ENCODE data around the gene TRAF3IP1.

The TRAF3IP1 gene

GRCh38 chr2:238288650-238289573 is 31.4 kb upstream of the TRAF3IP1 start:
- H3K4me1 ChIP-seq (ENCODE audit: control extremely low read depth in 1 of 4, control insufficient read depth in 4 of 4, insufficient read depth in 4 of 4, low read length in 3 of 4), result peaks cover 0 to 31% (median 25%) of the 10 kb centered on the region in 4 experiments
- H3K4me3 ChIP-seq (ENCODE audit: control insufficient read depth in 1 of 7, extremely low read depth in 1 of 7, insufficient read depth in 4 of 7, low read depth in 2 of 7, low read length in 6 of 7), result peak overlapping the region; percentile 69 to 92 (median 82)
- CTCF ChIA-PET, result interaction anchor here (1.1 to 2.3 kb wide), 4 partner anchors 14 to 28 kb away, joined by 3 to 8 read pairs (median 5); no protein-coding TSS in a partner anchor
- WGBS (ENCODE audit: insufficient coverage), result under 1% methylated on average over 101 of the region's 108 CpGs
- peak; percentile 99 to 100 (median 100) for DNase-seq
- POLR2A ChIA-PET, result no interaction called here
- peak overlapping the region; percentile 75 to 90 for H3K27ac ChIP-seq (ENCODE audit: insufficient read depth in 1 of 2, low read depth in 1 of 2, low read length in 2 of 2, poor library complexity in 1 of 2, severe bottlenecking in 2 of 2)
- no peaks in the 10 kb centered on the region for H3K27me3 ChIP-seq (replicated peaks in 2 of 5; ENCODE audit: control insufficient read depth in 4 of 5, insufficient read depth in 5 of 5, low read length in 4 of 5)
- no peaks in the 10 kb centered on the region for H3K36me3 ChIP-seq (ENCODE audit: control insufficient read depth in 4 of 4, insufficient read depth in 4 of 4, low read length in 3 of 4)
- H3K9me3 ChIP-seq (ENCODE audit: control extremely low read depth in 1 of 5, control insufficient read depth in 4 of 5, insufficient read depth in 2 of 5, low read depth in 1 of 5, low read length in 4 of 5), result no peaks in the 10 kb centered on the region

DNA sequence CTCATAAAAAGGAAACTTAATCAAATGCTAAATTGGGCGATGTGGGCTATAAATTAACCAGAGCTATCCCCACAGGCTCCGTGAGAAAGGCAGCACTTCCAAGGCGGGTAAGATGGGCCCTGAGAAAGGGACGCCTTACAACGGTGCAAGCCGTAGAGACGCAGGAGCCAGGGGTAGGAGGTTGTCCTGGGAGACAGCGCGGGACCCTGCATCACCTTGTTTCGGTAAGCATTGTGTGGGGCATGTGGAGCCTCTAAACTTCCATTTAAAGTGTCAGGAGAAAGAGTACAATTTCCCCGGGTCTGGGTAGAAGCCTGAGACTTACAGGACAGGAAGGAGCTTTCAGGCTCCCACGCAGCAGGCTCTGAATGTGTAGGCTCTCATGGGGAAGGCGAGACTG is 30.7 kb upstream of the TRAF3IP1 start:
- 36% methylated on average over 8 of the region's 13 CpGs for WGBS (ENCODE audit: insufficient coverage)
- Histone ChIP-seq H3K4me3 (ENCODE audit: control insufficient read depth in 1 of 7, extremely low read depth in 1 of 7, insufficient read depth in 4 of 7, low read depth in 2 of 7, low read length in 6 of 7) (peak overlapping the region in 6 of 7 experiments; percentile 43 to 92 (median 84)), H3K27ac (ENCODE audit: insufficient read depth in 1 of 2, low read depth in 1 of 2, low read length in 2 of 2, poor library complexity in 1 of 2, severe bottlenecking in 2 of 2) (peak overlapping the region; percentile 58 to 80), H3K9me3 (ENCODE audit: control extremely low read depth in 1 of 5, control insufficient read depth in 4 of 5, insufficient read depth in 2 of 5, low read depth in 1 of 5, low read length in 4 of 5) (no peaks in the 10 kb centered on the region), H3K4me1 (ENCODE audit: control extremely low read depth in 1 of 4, control insufficient read depth in 4 of 4, insufficient read depth in 4 of 4, low read length in 3 of 4) (peaks cover 0 to 31% (median 25%) of the 10 kb centered on the region in 4 experiments), H3K27me3 (replicated peaks in 2 of 5; ENCODE audit: control insufficient read depth in 4 of 5, insufficient read depth in 5 of 5, low read length in 4 of 5) (peaks cover 0 to 3% (median 0%) of the 10 kb centered on the region in 5 experiments), H3K36me3 (ENCODE audit: control insufficient read depth in 4 of 4, insufficient read depth in 4 of 4, low read length in 3 of 4) (no peaks in the 10 kb centered on the region)
- CTCF ChIA-PET, result interaction anchor here (1.1 to 2.3 kb wide), 3 partner anchors 15 to 27 kb away, joined by 3 to 8 read pairs (median 7); no protein-coding TSS in a partner anchor
- POLR2A ChIA-PET, result no interaction called here
- DNase-seq, result no peak

DNA sequence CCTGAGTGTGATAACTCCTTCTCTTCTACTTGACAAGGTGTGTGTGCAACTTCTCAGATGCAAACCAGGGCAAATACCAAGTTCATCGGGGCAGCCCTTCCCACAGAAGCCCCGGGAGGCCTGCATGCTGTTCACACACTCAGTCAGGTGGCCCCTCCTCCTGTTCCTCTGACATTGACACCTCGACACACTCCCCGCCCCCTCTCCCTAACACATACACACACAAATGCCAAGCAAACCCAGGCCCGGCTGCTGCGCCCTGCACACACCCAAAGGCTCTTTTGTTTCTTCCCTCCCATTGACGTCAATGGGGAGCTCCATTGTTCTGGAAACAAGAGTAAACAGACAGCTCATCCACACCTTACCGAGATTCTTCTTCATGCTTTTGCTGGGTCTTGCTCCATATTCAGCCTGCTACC is 30.2 kb upstream of the TRAF3IP1 start:
- H3K36me3 ChIP-seq (ENCODE audit: control insufficient read depth in 4 of 4, insufficient read depth in 4 of 4, low read length in 3 of 4), result no peaks in the 10 kb centered on the region
- ChIA-PET POLR2A (no interaction called here), CTCF (interaction anchor here (1.1 kb wide), 1 partner anchor 27 kb away, joined by 3 read pairs; no protein-coding TSS in a partner anchor)
- H3K4me3 ChIP-seq (ENCODE audit: control insufficient read depth in 1 of 7, extremely low read depth in 1 of 7, insufficient read depth in 4 of 7, low read depth in 2 of 7, low read length in 6 of 7), result peak overlapping the region in 1 of 7 experiments; percentile 92
- no peak for DNase-seq
- no peak overlapping the region for H3K27ac ChIP-seq (ENCODE audit: insufficient read depth in 1 of 2, low read depth in 1 of 2, low read length in 2 of 2, poor library complexity in 1 of 2, severe bottlenecking in 2 of 2)
- H3K9me3 ChIP-seq (ENCODE audit: control extremely low read depth in 1 of 5, control insufficient read depth in 4 of 5, insufficient read depth in 2 of 5, low read depth in 1 of 5, low read length in 4 of 5), result no peaks in the 10 kb centered on the region
- peaks cover 0 to 31% (median 25%) of the 10 kb centered on the region in 4 experiments for H3K4me1 ChIP-seq (ENCODE audit: control extremely low read depth in 1 of 4, control insufficient read depth in 4 of 4, insufficient read depth in 4 of 4, low read length in 3 of 4)
- 83% methylated on average over 3 of the region's 8 CpGs for WGBS (ENCODE audit: insufficient coverage)
- peaks cover 0 to 5% (median 0%) of the 10 kb centered on the region in 5 experiments for H3K27me3 ChIP-seq (replicated peaks in 2 of 5; ENCODE audit: control insufficient read depth in 4 of 5, insufficient read depth in 5 of 5, low read length in 4 of 5)

DNA sequence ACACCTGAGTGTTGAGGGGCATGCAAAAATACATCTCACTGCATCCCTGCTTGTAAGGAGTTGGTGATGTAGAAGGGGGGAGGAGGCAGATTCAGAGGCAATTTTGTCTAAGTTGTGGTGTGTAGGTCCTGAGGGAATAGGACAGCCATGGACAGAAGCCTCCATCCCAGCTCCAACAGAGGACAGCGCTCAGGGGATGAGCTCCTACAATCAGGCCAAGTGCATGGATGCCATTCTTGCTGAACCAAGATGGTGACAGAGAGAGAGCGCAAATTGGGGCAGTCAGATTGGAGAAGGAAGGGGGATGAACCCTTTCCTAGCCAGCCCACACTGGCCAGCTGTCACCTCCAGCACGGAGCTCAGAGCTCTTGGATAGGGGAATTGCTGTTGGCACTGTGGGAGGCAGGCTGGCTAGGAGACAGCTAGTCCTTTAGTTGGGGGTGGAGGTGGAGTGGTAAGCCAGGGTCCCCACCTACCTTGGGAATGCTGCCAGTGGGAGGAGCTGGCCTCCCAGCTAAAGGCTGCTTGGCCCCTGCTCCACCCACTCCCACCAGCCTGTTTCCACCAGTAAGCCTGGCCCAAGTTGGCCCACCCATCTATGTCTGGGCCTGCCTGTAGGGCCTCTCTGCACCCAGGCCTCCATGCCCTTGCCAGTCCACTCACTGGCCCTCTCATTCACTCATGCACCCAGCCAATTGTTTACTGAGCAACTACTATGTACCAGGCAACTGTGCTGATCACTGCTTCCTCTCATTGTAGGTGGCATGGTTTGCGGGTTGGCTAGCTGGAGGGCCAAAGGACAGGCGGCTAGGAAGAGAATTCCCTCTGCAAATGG is 29.4 kb upstream of the TRAF3IP1 start:
- Histone ChIP-seq H3K9me3 (ENCODE audit: control extremely low read depth in 1 of 5, control insufficient read depth in 4 of 5, insufficient read depth in 2 of 5, low read depth in 1 of 5, low read length in 4 of 5) (no peaks in the 10 kb centered on the region), H3K27ac (ENCODE audit: insufficient read depth in 1 of 2, low read depth in 1 of 2, low read length in 2 of 2, poor library complexity in 1 of 2, severe bottlenecking in 2 of 2) (no peak overlapping the region)
- CTCF ChIA-PET, result interaction anchor here (1.0 kb wide), 2 partner anchors 16 to 43 kb away, joined by 3 read pairs; no protein-coding TSS in a partner anchor

GRCh38 chr2:238291550-238292281 is 28.6 kb upstream of the TRAF3IP1 start:
- POLR2A ChIA-PET, result interaction anchor here (0.6 kb wide), 1 partner anchor 292 kb away, joined by 3 read pairs; no protein-coding TSS in a partner anchor
- Histone ChIP-seq H3K4me1 (ENCODE audit: control extremely low read depth in 1 of 4, control insufficient read depth in 4 of 4, insufficient read depth in 4 of 4, low read length in 3 of 4) (peaks cover 0 to 27% (median 24%) of the 10 kb centered on the region in 4 experiments), H3K27me3 (replicated peaks in 2 of 5; ENCODE audit: control insufficient read depth in 4 of 5, insufficient read depth in 5 of 5, low read length in 4 of 5) (peaks cover 0 to 8% (median 0%) of the 10 kb centered on the region in 5 experiments), H3K27ac (ENCODE audit: insufficient read depth in 1 of 2, low read depth in 1 of 2, low read length in 2 of 2, poor library complexity in 1 of 2, severe bottlenecking in 2 of 2) (no peak overlapping the region), H3K36me3 (ENCODE audit: control insufficient read depth in 4 of 4, insufficient read depth in 4 of 4, low read length in 3 of 4) (no peaks in the 10 kb centered on the region), H3K9me3 (ENCODE audit: control extremely low read depth in 1 of 5, control insufficient read depth in 4 of 5, insufficient read depth in 2 of 5, low read depth in 1 of 5, low read length in 4 of 5) (no peaks in the 10 kb centered on the region), H3K4me3 (ENCODE audit: control insufficient read depth in 1 of 7, extremely low read depth in 1 of 7, insufficient read depth in 4 of 7, low read depth in 2 of 7, low read length in 6 of 7) (no peak overlapping the region)
- CTCF ChIA-PET, result interaction anchor here (1.0 kb wide), 2 partner anchors 16 to 44 kb away, joined by 3 read pairs; no protein-coding TSS in a partner anchor
- DNase-seq, result no peak
- WGBS (ENCODE audit: insufficient coverage), result 93% methylated on average over 7 of the region's 8 CpGs

More for the DNA sequence above, 29.4 kb upstream of the TRAF3IP1 start:
- Histone ChIP-seq H3K4me1 (ENCODE audit: control extremely low read depth in 1 of 4, control insufficient read depth in 4 of 4, insufficient read depth in 4 of 4, low read length in 3 of 4) (peaks cover 0 to 29% (median 25%) of the 10 kb centered on the region in 4 experiments), H3K36me3 (ENCODE audit: control insufficient read depth in 4 of 4, insufficient read depth in 4 of 4, low read length in 3 of 4) (no peaks in the 10 kb centered on the region), H3K4me3 (ENCODE audit: control insufficient read depth in 1 of 7, extremely low read depth in 1 of 7, insufficient read depth in 4 of 7, low read depth in 2 of 7, low read length in 6 of 7) (no peak overlapping the region), H3K27me3 (replicated peaks in 2 of 5; ENCODE audit: control insufficient read depth in 4 of 5, insufficient read depth in 5 of 5, low read length in 4 of 5) (peaks cover 0 to 8% (median 0%) of the 10 kb centered on the region in 5 experiments)
- 93% methylated on average over 4 of the region's 5 CpGs for WGBS (ENCODE audit: insufficient coverage)
- no peak for DNase-seq
- POLR2A ChIA-PET, result interaction anchor here (0.6 kb wide), 1 partner anchor 291 kb away, joined by 3 read pairs; no protein-coding TSS in a partner anchor

DNA sequence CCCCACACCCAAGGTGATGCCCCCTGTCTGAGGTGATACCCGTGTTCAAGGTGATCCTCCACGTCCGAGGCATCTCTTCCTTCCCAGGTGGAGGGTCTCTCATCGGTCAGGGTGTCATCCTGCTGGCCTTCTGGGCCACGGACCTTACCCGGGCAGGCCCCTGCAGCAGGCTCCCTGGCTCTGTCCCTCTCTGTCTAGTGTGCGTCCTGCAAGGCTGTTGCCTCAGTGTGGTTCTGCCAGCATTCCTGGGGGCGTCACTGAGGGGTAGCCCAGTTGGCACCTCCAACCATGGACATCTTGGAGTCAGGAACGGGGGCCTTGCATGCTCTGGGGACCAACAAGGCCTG is 26.3 kb upstream of the TRAF3IP1 start:
- ChIA-PET CTCF (no interaction called here), POLR2A (interaction anchor here (1.2 kb wide), 1 partner anchor 14 kb away, joined by 3 read pairs; no protein-coding TSS in a partner anchor)
- no peak for DNase-seq
- Histone ChIP-seq H3K4me1 (ENCODE audit: control extremely low read depth in 1 of 4, control insufficient read depth in 4 of 4, insufficient read depth in 4 of 4, low read length in 3 of 4) (peaks cover 0 to 11% (median 10%) of the 10 kb centered on the region in 4 experiments), H3K4me3 (ENCODE audit: control insufficient read depth in 1 of 7, extremely low read depth in 1 of 7, insufficient read depth in 4 of 7, low read depth in 2 of 7, low read length in 6 of 7) (no peak overlapping the region), H3K27me3 (replicated peaks in 2 of 5; ENCODE audit: control insufficient read depth in 4 of 5, insufficient read depth in 5 of 5, low read length in 4 of 5) (peaks cover 0 to 13% (median 0%) of the 10 kb centered on the region in 5 experiments), H3K36me3 (ENCODE audit: control insufficient read depth in 4 of 4, insufficient read depth in 4 of 4, low read length in 3 of 4) (no peaks in the 10 kb centered on the region), H3K27ac (ENCODE audit: insufficient read depth in 1 of 2, low read depth in 1 of 2, low read length in 2 of 2, poor library complexity in 1 of 2, severe bottlenecking in 2 of 2) (no peak overlapping the region), H3K9me3 (ENCODE audit: control extremely low read depth in 1 of 5, control insufficient read depth in 4 of 5, insufficient read depth in 2 of 5, low read depth in 1 of 5, low read length in 4 of 5) (no peaks in the 10 kb centered on the region)
- WGBS (ENCODE audit: insufficient coverage), result 91% methylated on average over 8 of the region's 9 CpGs
